CD14-positive monocyte (primary cell): Measurements from ENCODE around the gene EPB41L4B. TPM values are rescaled to one million over a fixed set of nuclear protein-coding genes. Genes with fewer than 3 reads are reported as not detected.
"Not testable (repeated sequence)": the region's sequence is repeated elsewhere in the genome, so short reads cannot be mapped to it uniquely, and the experiment has no call there.

Experiments
- DNase-seq, 3 donors: peaks; one replicate each; pipeline ENCODE4 v3.0.0-alpha.2; 2011 to 2022
- H2AFZ ChIP-seq: 2 replicates; pipeline ENCODE4 v1.6.0; 2012; ENCODE audit warnings: mild to moderate bottlenecking, low read depth, low read length, inconsistent platforms; ENCODE audit not compliant: insufficient read depth, poor library complexity, severe bottlenecking
- H3K27ac ChIP-seq, 2 donors: 1 replicate in 1 of 2; 2 replicates in 1 of 2; pipeline ENCODE4 v1.5.1; 2012 to 2013; ENCODE audit warnings: low read length in 2 of 2, control low read depth in 1 of 2, inconsistent platforms in 1 of 2, low read depth in 1 of 2, mild to moderate bottlenecking in 1 of 2
- H3K27me3 ChIP-seq, 2 donors: one replicate each; pipeline versions ENCODE4 v1.6.0 to v1.6.1; 2011 to 2013; ENCODE audit warnings: low read length in 2 of 2; ENCODE audit not compliant: control insufficient read depth in 2 of 2, insufficient read depth in 2 of 2
- H3K36me3 ChIP-seq, 2 donors: replicated peaks in 1 of 2; 1 replicate in 1 of 2; 2 replicates in 1 of 2; pipeline versions ENCODE4 v1.5.1 to v1.6.1; 2012 to 2013; ENCODE audit warnings: low read length in 2 of 2, control low read depth in 1 of 2, inconsistent platforms in 1 of 2, mild to moderate bottlenecking in 1 of 2; ENCODE audit not compliant: insufficient read depth in 2 of 2, control insufficient read depth in 1 of 2
- H3K4me1 ChIP-seq, 2 donors: 1 replicate in 1 of 2; 2 replicates in 1 of 2; pipeline versions ENCODE4 v1.5.1 to v1.6.1; 2012 to 2013; ENCODE audit warnings: low read length in 2 of 2, control low read depth in 1 of 2, inconsistent platforms in 1 of 2, mild to moderate bottlenecking in 1 of 2, moderate library complexity in 1 of 2; ENCODE audit not compliant: insufficient read depth in 2 of 2, control insufficient read depth in 1 of 2
- H3K4me2 ChIP-seq: replicated peaks from 2 replicates; pipeline ENCODE3; 2012; ENCODE audit warnings: low read length, moderate library complexity, mild to moderate bottlenecking; ENCODE audit not compliant: poor library complexity, severe bottlenecking; ENCODE audit errors: extremely low read depth
- H3K4me3 ChIP-seq, 3 experiments: fragments of 200-600 bp in 1 of 3; sonication (generic) in 1 of 3; replicated peaks in 1 of 3; 1 replicate in 2 of 3; 2 replicates in 1 of 3; pipeline ENCODE4 v1.5.1; 2011 to 2013; ENCODE audit warnings: low read length in 3 of 3, mild to moderate bottlenecking in 3 of 3, control low read depth in 2 of 3, low read depth in 2 of 3, inconsistent platforms in 1 of 3, moderate library complexity in 1 of 3
- H3K79me2 ChIP-seq: 2 replicates; pipeline ENCODE4 v1.6.0; 2012; ENCODE audit warnings: mild to moderate bottlenecking, control low read depth, inconsistent platforms, low read length, moderate library complexity; ENCODE audit not compliant: insufficient read depth
- H3K9ac ChIP-seq: 2 replicates; pipeline ENCODE4 v1.6.0; 2017; ENCODE audit warnings: low read length, mild to moderate bottlenecking; ENCODE audit not compliant: insufficient read depth, poor library complexity, severe bottlenecking
- H3K9me3 ChIP-seq, 2 donors: replicated peaks in 1 of 2; 1 replicate in 1 of 2; 2 replicates in 1 of 2; pipeline versions ENCODE4 v1.5.1 to v1.6.1; 2012 to 2013; ENCODE audit warnings: low read length in 2 of 2, control low read depth in 1 of 2; ENCODE audit not compliant: control insufficient read depth in 1 of 2, insufficient read depth in 1 of 2
- H4K20me1 ChIP-seq: 2 replicates; pipeline ENCODE4 v1.6.0; 2012; ENCODE audit warnings: mild to moderate bottlenecking, low read length, control low read depth, moderate library complexity; ENCODE audit not compliant: insufficient read depth
- H3K27ac Mint-ChIP-seq, 7 donors: one replicate each; pipeline ENCODE4 v1.8.0; 2020; ENCODE audit warnings: mild to moderate bottlenecking in 7 of 7, mixed read lengths in 7 of 7, moderate library complexity in 6 of 7, inconsistent platforms in 2 of 7
- H3K27me3 Mint-ChIP-seq, 3 donors: one replicate each; pipeline ENCODE4 v1.8.0; 2021 to 2022; ENCODE audit warnings: low read depth in 3 of 3, mild to moderate bottlenecking in 3 of 3, mixed read lengths in 3 of 3, moderate library complexity in 3 of 3, inconsistent platforms in 1 of 3
- H3K36me3 Mint-ChIP-seq, 2 donors: one replicate each; pipeline ENCODE4 v1.8.0; 2020; ENCODE audit warnings: mixed read lengths in 2 of 2, inconsistent platforms in 1 of 2, mild to moderate bottlenecking in 1 of 2
- H3K4me1 Mint-ChIP-seq: one replicate; pipeline ENCODE4 v1.8.0; 2020; ENCODE audit warnings: mild to moderate bottlenecking, mixed read lengths
- H3K4me3 Mint-ChIP-seq, 2 donors: one replicate each; pipeline ENCODE4 v1.8.0; 2020; ENCODE audit warnings: mild to moderate bottlenecking in 2 of 2, mixed read lengths in 2 of 2, moderate library complexity in 1 of 2
- H3K9me3 Mint-ChIP-seq, 7 donors: one replicate each; pipeline ENCODE4 v1.8.0; 2020 to 2022; ENCODE audit warnings: mixed read lengths in 7 of 7, mild to moderate bottlenecking in 6 of 7, moderate library complexity in 6 of 7, inconsistent platforms in 2 of 7
- WGBS: methylation state at CpG from one replicate; pipeline ENCODE4 v1.1.5; 2013; ENCODE audit warnings: missing lambda C conversion rate; ENCODE audit not compliant: insufficient coverage; 5-methylcytosine and 5-hydroxymethylcytosine counted together
- intact Hi-C, 2 donors: fragments of 100-400 bp; cut with micrococcal nuclease; formaldehyde crosslinking; loops; one replicate each; pipeline versions ENCODE4 v1.15.0 to v1.15.1; 2023
- polyA plus RNA-seq, 3 donors: library from polyadenylated mRNA; depleted of rRNA in 1 of 3; unstranded in 2 of 3; stranded (reverse) in 1 of 3; fragments of 300-500 nt in 2 of 3; fragments of >200 nt in 1 of 3; fragmentation: Illumina TruSeq in 2 of 3; gene quantifications; 1 replicate in 2 of 3; 2 replicates in 1 of 3; pipeline ENCODE4 v1.2.3, GENCODE V29; 2012 to 2021
- TF ChIP-seq, protein P1 (sequence below): fragments of 200-600 bp; IDR thresholded peaks from one replicate; pipeline ENCODE4 v1.8.0; 2022; ENCODE audit warnings: antibody characterized with exemption, mild to moderate bottlenecking

EPB41L4B gene
- polyA plus RNA-seq, 3 donors: not detected

DNA sequence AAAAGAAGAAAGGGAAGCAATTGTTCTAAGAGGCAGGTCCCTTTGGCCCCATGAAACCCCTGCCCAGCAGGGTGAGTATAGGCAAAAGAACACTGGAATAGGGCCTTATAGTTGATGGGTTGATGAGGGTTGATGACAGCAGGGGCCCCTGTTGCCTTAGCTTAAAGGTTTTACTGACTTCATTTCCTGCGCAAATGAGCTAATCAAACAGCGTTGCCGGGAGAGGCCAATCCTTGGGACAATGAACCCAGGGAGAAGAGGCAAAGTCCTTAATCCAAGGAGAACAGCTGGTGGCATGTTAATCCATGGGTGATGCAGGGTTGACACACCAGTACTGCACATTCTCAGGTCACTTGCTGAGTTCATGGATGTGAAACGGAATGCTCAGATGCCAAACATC, 22.0 kb upstream of the EPB41L4B start:
- no peaks in the 10 kb centered on the region for H3K9me3 ChIP-seq
- H3K9ac ChIP-seq: no peak overlapping the region
- no peaks in the 10 kb centered on the region for H3K27me3 ChIP-seq
- no peaks in the 10 kb centered on the region for H3K36me3 ChIP-seq
- DNase-seq: no peak
- Mint-ChIP-seq H3K27ac (no peak overlapping the region), H3K27me3 (peaks cover 10 to 23% (median 11%) of the 10 kb centered on the region in 3 donors), H3K4me1 (no peaks in the 10 kb centered on the region), H3K9me3 (peaks cover 0 to 3% (median 0%) of the 10 kb centered on the region in 7 donors), H3K4me3 (no peak overlapping the region), H3K36me3 (no peaks in the 10 kb centered on the region)
- no peak overlapping the region for H3K4me2 ChIP-seq
- H3K4me1 ChIP-seq: no peaks in the 10 kb centered on the region
- no peaks in the 10 kb centered on the region for H4K20me1 ChIP-seq
- intact Hi-C loops: no loop called here
- H3K4me3 ChIP-seq: no peak overlapping the region
- no peak overlapping the region for H2AFZ ChIP-seq
- H3K27ac ChIP-seq: no peak overlapping the region
- WGBS: 98% methylated on average over 4 of the region's 4 CpGs
- TF ChIP-seq, protein P1, sequence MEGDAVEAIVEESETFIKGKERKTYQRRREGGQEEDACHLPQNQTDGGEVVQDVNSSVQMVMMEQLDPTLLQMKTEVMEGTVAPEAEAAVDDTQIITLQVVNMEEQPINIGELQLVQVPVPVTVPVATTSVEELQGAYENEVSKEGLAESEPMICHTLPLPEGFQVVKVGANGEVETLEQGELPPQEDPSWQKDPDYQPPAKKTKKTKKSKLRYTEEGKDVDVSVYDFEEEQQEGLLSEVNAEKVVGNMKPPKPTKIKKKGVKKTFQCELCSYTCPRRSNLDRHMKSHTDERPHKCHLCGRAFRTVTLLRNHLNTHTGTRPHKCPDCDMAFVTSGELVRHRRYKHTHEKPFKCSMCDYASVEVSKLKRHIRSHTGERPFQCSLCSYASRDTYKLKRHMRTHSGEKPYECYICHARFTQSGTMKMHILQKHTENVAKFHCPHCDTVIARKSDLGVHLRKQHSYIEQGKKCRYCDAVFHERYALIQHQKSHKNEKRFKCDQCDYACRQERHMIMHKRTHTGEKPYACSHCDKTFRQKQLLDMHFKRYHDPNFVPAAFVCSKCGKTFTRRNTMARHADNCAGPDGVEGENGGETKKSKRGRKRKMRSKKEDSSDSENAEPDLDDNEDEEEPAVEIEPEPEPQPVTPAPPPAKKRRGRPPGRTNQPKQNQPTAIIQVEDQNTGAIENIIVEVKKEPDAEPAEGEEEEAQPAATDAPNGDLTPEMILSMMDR: no peak
- no peaks in the 10 kb centered on the region for H3K79me2 ChIP-seq

DNA sequence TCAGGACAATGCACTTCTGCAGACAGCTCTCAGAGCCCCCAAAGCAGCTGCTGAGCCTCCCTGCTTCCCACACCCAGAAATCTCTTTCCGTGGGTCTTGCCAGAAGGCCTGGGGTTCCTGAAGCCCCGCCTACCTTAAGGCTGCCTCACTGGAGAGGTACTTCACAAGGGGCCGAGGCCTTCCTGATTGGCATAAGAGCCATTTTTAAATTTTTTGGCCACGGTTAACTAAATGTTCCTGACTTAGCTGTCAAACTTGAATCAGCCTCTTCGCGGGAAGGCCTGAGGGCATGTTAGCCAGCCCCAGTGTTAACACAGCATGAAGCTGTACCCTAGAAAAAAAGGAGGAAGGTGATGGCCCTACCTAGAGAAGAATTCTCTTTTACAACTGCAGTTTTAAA, 20.7 kb upstream of the EPB41L4B start:
- intact Hi-C loops: no loop called here
- H4K20me1 ChIP-seq: no peaks in the 10 kb centered on the region
- H3K79me2 ChIP-seq: no peaks in the 10 kb centered on the region
- H2AFZ ChIP-seq: no peak overlapping the region
- no peak overlapping the region for H3K4me2 ChIP-seq
- H3K27me3 ChIP-seq: no peaks in the 10 kb centered on the region
- no peak overlapping the region for H3K4me3 ChIP-seq
- Mint-ChIP-seq H3K4me1 (no peaks in the 10 kb centered on the region), H3K36me3 (no peaks in the 10 kb centered on the region), H3K27ac (no peak overlapping the region), H3K9me3 (peaks cover 0 to 3% (median 0%) of the 10 kb centered on the region in 7 donors), H3K27me3 (peaks cover 12 to 23% (median 16%) of the 10 kb centered on the region in 3 donors), H3K4me3 (no peak overlapping the region)
- no peaks in the 10 kb centered on the region for H3K9me3 ChIP-seq
- TF ChIP-seq, protein P1: no peak
- no peak for DNase-seq
- no peaks in the 10 kb centered on the region for H3K4me1 ChIP-seq
- WGBS: 64% methylated on average over 2 of the region's 6 CpGs
- no peak overlapping the region for H3K9ac ChIP-seq
- no peaks in the 10 kb centered on the region for H3K36me3 ChIP-seq
- no peak overlapping the region for H3K27ac ChIP-seq

DNA sequence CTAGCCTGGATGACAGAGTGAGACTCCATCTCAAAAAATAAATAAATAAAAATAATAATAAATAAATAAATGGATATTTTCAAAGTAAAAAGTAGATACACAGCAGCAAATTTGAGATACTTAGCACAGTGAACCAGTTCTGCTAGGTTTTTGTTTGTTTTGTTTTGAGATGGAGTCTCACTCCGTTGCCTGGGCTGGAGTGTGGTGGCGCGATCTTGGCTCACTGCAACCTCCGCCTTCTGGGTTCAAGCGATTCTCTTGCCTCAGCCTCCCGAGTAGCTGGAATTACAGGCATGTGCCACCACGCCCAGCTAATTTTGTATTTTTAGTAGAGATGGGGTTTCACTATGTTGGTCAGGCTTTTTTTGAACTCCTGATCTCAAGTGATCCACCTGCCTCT, 20.1 kb upstream of the EPB41L4B start:
- peaks cover 12 to 28% (median 14%) of the 10 kb centered on the region in 3 donors for H3K27me3 Mint-ChIP-seq
- H3K4me1 ChIP-seq, H3K9me3 Mint-ChIP-seq, H3K9ac ChIP-seq, H3K36me3 ChIP-seq, H3K4me3 ChIP-seq, H3K36me3 Mint-ChIP-seq, H3K4me2 ChIP-seq, H3K27ac ChIP-seq, H3K4me1 Mint-ChIP-seq, H3K9me3 ChIP-seq, H3K27me3 ChIP-seq, H4K20me1 ChIP-seq, H3K79me2 ChIP-seq, H2AFZ ChIP-seq, DNase-seq, intact Hi-C loops, H3K27ac Mint-ChIP-seq, H3K4me3 Mint-ChIP-seq: not testable (repeated sequence)
- WGBS: 100% methylated on average over 3 of the region's 7 CpGs
